Mesenchymal stem cell (in vitro differentiated cells and primary cell): ENCODE results near the gene ELOVL3.

ENCODE experiments used
- DNase-seq: peaks from one replicate; pipeline ENCODE4 v3.0.0-alpha.2; 2013
- H2AFZ ChIP-seq: one replicate; pipeline ENCODE4 v1.6.1; 2013; ENCODE audit warnings: low read depth, mild to moderate bottlenecking, control low read depth, inconsistent platforms, low read length, moderate library complexity
- H2AK5ac ChIP-seq: 2 replicates; pipeline ENCODE4 v1.6.1; 2013; ENCODE audit warnings: low read length, moderate library complexity, mild to moderate bottlenecking, inconsistent platforms; ENCODE audit not compliant: severe bottlenecking
- H2BK120ac ChIP-seq: one replicate; pipeline ENCODE4 v1.6.1; 2013; ENCODE audit warnings: low read depth, mild to moderate bottlenecking, inconsistent platforms, low read length, moderate library complexity
- H2BK12ac ChIP-seq, 2 experiments: one replicate each; pipeline ENCODE4 v1.6.1; 2013; ENCODE audit warnings: inconsistent platforms in 2 of 2, low read length in 2 of 2, mild to moderate bottlenecking in 2 of 2, moderate library complexity in 2 of 2, control low read depth in 1 of 2
- H2BK15ac ChIP-seq: one replicate; pipeline ENCODE4 v1.6.1; 2013; ENCODE audit warnings: mild to moderate bottlenecking, low read depth, inconsistent platforms; ENCODE audit not compliant: poor library complexity, severe bottlenecking
- H2BK5ac ChIP-seq: 2 replicates; pipeline ENCODE4 v1.6.1; 2013; ENCODE audit warnings: low read depth, mild to moderate bottlenecking, low read length, control low read depth, inconsistent platforms; ENCODE audit not compliant: poor library complexity, severe bottlenecking
- H3K14ac ChIP-seq, 2 experiments: one replicate each; pipeline ENCODE4 v1.6.1; 2013; ENCODE audit warnings: inconsistent platforms in 2 of 2, low read length in 2 of 2, control low read depth in 1 of 2, mild to moderate bottlenecking in 1 of 2, moderate library complexity in 1 of 2
- H3K18ac ChIP-seq, 2 experiments: one replicate each; pipeline ENCODE4 v1.6.1; 2013; ENCODE audit warnings: inconsistent platforms in 2 of 2, low read length in 2 of 2, control low read depth in 1 of 2, low read depth in 1 of 2, mild to moderate bottlenecking in 1 of 2
- H3K23ac ChIP-seq, 2 experiments: one replicate each; pipeline ENCODE4 v1.6.1; 2013; ENCODE audit warnings: inconsistent platforms in 2 of 2, low read length in 2 of 2, mild to moderate bottlenecking in 2 of 2, moderate library complexity in 2 of 2, control low read depth in 1 of 2
- H3K27ac ChIP-seq: 2 replicates; pipeline ENCODE4 v1.5.1; 2013; ENCODE audit warnings: mild to moderate bottlenecking, moderate library complexity, low read length, control low read depth, inconsistent platforms; ENCODE audit not compliant: poor library complexity, severe bottlenecking
- H3K27me3 ChIP-seq, 2 experiments: 2 replicates each; pipeline versions ENCODE4 v1.6.1 to v1.7.0; 2013; ENCODE audit warnings: low read length in 2 of 2, mild to moderate bottlenecking in 2 of 2, moderate library complexity in 2 of 2, control low read depth in 1 of 2, inconsistent platforms in 1 of 2; ENCODE audit not compliant: control insufficient read depth in 1 of 2, insufficient read depth in 1 of 2
- H3K36me3 ChIP-seq, 2 experiments: 2 replicates each; pipeline versions ENCODE4 v1.6.1 to v1.7.0; 2013; ENCODE audit warnings: low read length in 2 of 2, control low read depth in 1 of 2, inconsistent platforms in 1 of 2, low read depth in 1 of 2, mild to moderate bottlenecking in 1 of 2; ENCODE audit not compliant: insufficient read depth in 2 of 2, control insufficient read depth in 1 of 2
- H3K4ac ChIP-seq, 2 experiments: one replicate each; pipeline ENCODE4 v1.6.1; 2013; ENCODE audit warnings: inconsistent platforms in 2 of 2, low read length in 2 of 2, mild to moderate bottlenecking in 2 of 2, moderate library complexity in 2 of 2, control low read depth in 1 of 2, low read depth in 1 of 2
- H3K4me1 ChIP-seq: 2 replicates; pipeline ENCODE4 v1.6.1; 2013; ENCODE audit warnings: low read depth, low read length, control low read depth; ENCODE audit not compliant: control insufficient read depth, insufficient read depth
- H3K4me2 ChIP-seq: 2 replicates; pipeline ENCODE4 v1.6.1; 2013; ENCODE audit warnings: low read length, mild to moderate bottlenecking, inconsistent platforms; ENCODE audit not compliant: poor library complexity, severe bottlenecking
- H3K4me3 ChIP-seq, 2 experiments: 2 replicates each; pipeline versions ENCODE4 v1.5.1 to v1.7.0; 2013; ENCODE audit warnings: low read length in 2 of 2, mild to moderate bottlenecking in 2 of 2, control low read depth in 1 of 2, low read depth in 1 of 2; ENCODE audit not compliant: insufficient read depth in 1 of 2
- H3K79me1 ChIP-seq: replicated peaks from 2 replicates; pipeline ENCODE4 v1.6.1; 2013; ENCODE audit warnings: mild to moderate bottlenecking, control low read depth, low read length, inconsistent platforms; ENCODE audit not compliant: poor library complexity, severe bottlenecking
- H3K9ac ChIP-seq: 2 replicates; pipeline ENCODE4 v1.7.0; 2013; ENCODE audit warnings: mild to moderate bottlenecking, low read length, moderate library complexity
- H3K9me3 ChIP-seq: 2 replicates; pipeline ENCODE4 v1.7.0; 2013; ENCODE audit warnings: mild to moderate bottlenecking, low read length; ENCODE audit not compliant: control insufficient read depth
- H4K8ac ChIP-seq: one replicate; pipeline ENCODE4 v1.6.1; 2013; ENCODE audit warnings: inconsistent platforms, mild to moderate bottlenecking, low read length, moderate library complexity
- H4K91ac ChIP-seq: one replicate; pipeline ENCODE4 v1.6.1; 2013; ENCODE audit warnings: mild to moderate bottlenecking, low read length, inconsistent platforms
- WGBS: methylation state at CpG from one replicate; pipeline ENCODE4 v1.1.7; 2013; ENCODE audit warnings: mixed read lengths; 5-methylcytosine and 5-hydroxymethylcytosine counted together

The ELOVL3 gene

GRCh38 chr10:102255404-102255803 is 29.3 kb downstream of the ELOVL3 start:
- Histone ChIP-seq H3K4me3 (no peak overlapping the region), H3K18ac (no peak overlapping the region), H2BK5ac (no peak overlapping the region), H3K4ac (no peak overlapping the region), H2AFZ (no peak overlapping the region), H3K4me2 (no peak overlapping the region), H3K79me1 (no peaks in the 10 kb centered on the region), H4K8ac (no peak overlapping the region), H2AK5ac (no peak overlapping the region), H2BK120ac (no peak overlapping the region), H3K23ac (no peak overlapping the region), H2BK15ac (no peak overlapping the region), H3K9ac (no peak overlapping the region), H4K91ac (no peak overlapping the region), H3K27ac (no peak overlapping the region), H3K4me1 (peaks cover 2% of the 10 kb centered on the region), H3K27me3 (no peaks in the 10 kb centered on the region), H3K14ac (no peak overlapping the region), H3K9me3 (no peaks in the 10 kb centered on the region), H3K36me3 (peaks cover 19 to 20% of the 10 kb centered on the region in 2 experiments), H2BK12ac (no peak overlapping the region)
- 93% methylated on average over 2 of the region's 2 CpGs for WGBS
- no peak for DNase-seq

DNA sequence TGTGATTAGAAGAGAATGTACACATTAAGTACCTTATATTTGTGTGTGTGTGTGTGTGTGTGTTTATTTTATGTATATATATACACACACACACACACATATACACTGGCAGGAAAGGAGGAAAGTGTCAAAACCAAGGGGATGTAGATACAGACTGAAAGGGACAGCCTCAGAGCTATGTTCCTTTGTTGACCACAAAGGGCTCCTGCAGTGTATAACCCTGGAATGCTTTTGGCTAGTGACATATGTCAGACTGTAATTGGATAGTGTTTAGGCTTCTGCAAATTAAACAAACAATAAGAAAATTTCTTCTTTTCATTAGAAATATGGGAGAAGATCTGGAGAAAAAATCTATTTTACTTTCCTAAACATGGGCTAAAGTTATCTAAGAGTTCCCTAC is 35.1 kb downstream of the ELOVL3 start:
- DNase-seq, result no peak
- H2AFZ ChIP-seq, result no peak overlapping the region
- H3K27ac ChIP-seq, result no peak overlapping the region
- H2BK5ac ChIP-seq, result no peak overlapping the region
- H3K4me2 ChIP-seq, result no peak overlapping the region
- H2AK5ac ChIP-seq, result no peak overlapping the region
- H4K8ac ChIP-seq, result no peak overlapping the region
- H2BK15ac ChIP-seq, result no peak overlapping the region
- no peaks in the 10 kb centered on the region for H3K9me3 ChIP-seq
- no peak overlapping the region for H4K91ac ChIP-seq
- H3K36me3 ChIP-seq, result peaks cover 18 to 45% of the 10 kb centered on the region in 2 experiments
- no peak overlapping the region for H3K18ac ChIP-seq
- H2BK12ac ChIP-seq, result no peak overlapping the region
- no peak overlapping the region for H3K4ac ChIP-seq
- no peaks in the 10 kb centered on the region for H3K4me1 ChIP-seq
- no peak overlapping the region for H3K23ac ChIP-seq
- H3K79me1 ChIP-seq, result peaks cover 11% of the 10 kb centered on the region
- H3K9ac ChIP-seq, result peak overlapping the region; percentile 46
- H3K4me3 ChIP-seq, result no peak overlapping the region
- H2BK120ac ChIP-seq, result no peak overlapping the region
- H3K27me3 ChIP-seq, result no peaks in the 10 kb centered on the region
- no peak overlapping the region for H3K14ac ChIP-seq

DNA sequence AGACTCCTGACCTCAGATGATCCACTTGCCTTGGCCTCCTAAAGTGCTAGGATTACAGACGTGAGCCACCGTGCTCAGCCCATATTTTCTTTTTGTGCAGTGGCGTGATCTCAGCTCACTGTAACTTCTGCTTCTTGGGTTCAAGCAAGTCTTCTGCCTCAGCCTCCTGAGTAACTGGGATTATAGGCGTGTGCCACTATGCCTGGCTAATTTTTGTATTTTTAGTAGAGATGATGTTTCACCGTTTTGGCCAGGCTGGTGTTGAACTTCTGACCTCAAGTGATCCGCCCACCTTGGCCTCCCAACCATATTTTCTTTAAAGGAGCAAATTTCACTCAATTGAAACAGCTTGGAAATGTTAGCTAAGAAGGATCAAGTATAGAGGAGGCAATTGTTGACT is 35.7 kb downstream of the ELOVL3 start:
- peaks cover 13% of the 10 kb centered on the region for H3K79me1 ChIP-seq
- H3K4ac ChIP-seq, result no peak overlapping the region
- no peak overlapping the region for H4K91ac ChIP-seq
- no peaks in the 10 kb centered on the region for H3K9me3 ChIP-seq
- peaks cover 14 to 45% of the 10 kb centered on the region in 2 experiments for H3K36me3 ChIP-seq
- peak overlapping the region; percentile 46 for H3K9ac ChIP-seq
- no peak for DNase-seq
- H3K23ac ChIP-seq, result no peak overlapping the region
- no peak overlapping the region for H2BK15ac ChIP-seq
- H3K27me3 ChIP-seq, result no peaks in the 10 kb centered on the region
- no peak overlapping the region for H2BK120ac ChIP-seq
- no peak overlapping the region for H2BK5ac ChIP-seq
- no peak overlapping the region for H3K18ac ChIP-seq
- H4K8ac ChIP-seq, result no peak overlapping the region
- no peak overlapping the region for H2BK12ac ChIP-seq
- no peak overlapping the region for H2AK5ac ChIP-seq
- no peak overlapping the region for H3K4me2 ChIP-seq
- no peak overlapping the region for H3K4me3 ChIP-seq
- H3K14ac ChIP-seq, result no peak overlapping the region
- no peaks in the 10 kb centered on the region for H3K4me1 ChIP-seq
- 93% methylated on average over 4 of the region's 6 CpGs for WGBS
- H3K27ac ChIP-seq, result no peak overlapping the region
- H2AFZ ChIP-seq, result no peak overlapping the region

GRCh38 chr10:102262744-102263370 is 36.8 kb downstream of the ELOVL3 start:
- Histone ChIP-seq H2BK120ac (no peak overlapping the region), H3K36me3 (peaks cover 10 to 45% of the 10 kb centered on the region in 2 experiments), H2AFZ (no peak overlapping the region), H4K8ac (no peak overlapping the region), H4K91ac (no peak overlapping the region), H3K4ac (no peak overlapping the region), H3K9ac (no peak overlapping the region), H2BK15ac (no peak overlapping the region), H2BK5ac (no peak overlapping the region), H3K27ac (no peak overlapping the region), H3K23ac (peak overlapping the region in 1 of 2 experiments; percentile 2), H3K14ac (no peak overlapping the region), H3K9me3 (no peaks in the 10 kb centered on the region), H3K79me1 (peaks cover 14% of the 10 kb centered on the region), H2AK5ac (no peak overlapping the region), H3K27me3 (no peaks in the 10 kb centered on the region), H3K4me2 (no peak overlapping the region), H2BK12ac (no peak overlapping the region), H3K18ac (no peak overlapping the region), H3K4me3 (no peak overlapping the region), H3K4me1 (peaks cover 2% of the 10 kb centered on the region)
- WGBS, result 79% methylated on average over 4 of the region's 4 CpGs
- peak; percentile 28 for DNase-seq
